ENCODE results near the gene TIMM17A. TPM values are rescaled to one million over a fixed set of nuclear protein-coding genes. Genes with fewer than 3 reads are reported as not detected.
"Not testable (repeated sequence)": the region's sequence is repeated elsewhere in the genome, so short reads cannot be mapped to it uniquely, and the experiment has no call there.

The TIMM17A gene
- total and polyA plus RNA-seq, 2 donors, result 27.2 to 42.0 TPM

DNA sequence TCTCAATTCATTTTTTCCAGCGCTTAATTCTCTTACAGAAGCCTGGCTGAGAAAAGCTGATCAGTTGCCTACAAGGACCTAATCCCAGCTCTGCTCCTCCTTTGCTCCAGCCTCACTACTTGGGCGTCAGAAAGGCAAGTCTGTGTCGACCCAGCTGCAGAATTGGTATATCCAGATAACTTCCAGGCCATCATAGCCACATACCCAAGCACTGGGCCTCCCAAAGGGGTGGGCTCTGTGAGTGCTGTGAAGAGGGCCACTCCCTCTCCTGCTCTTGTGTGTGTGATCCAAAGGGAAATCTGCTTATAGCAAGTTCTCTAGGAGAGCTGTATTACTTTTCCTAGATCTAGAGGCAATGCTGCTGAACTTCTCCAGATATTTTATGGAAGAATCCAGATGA lies 27.0 kb upstream of the TIMM17A start:
- no peak for DNase-seq (ENCODE audit: extremely low spot score)
- no peak overlapping the region for H3K27ac ChIP-seq (ENCODE audit: low read depth)
- no peak overlapping the region for H3K4me3 ChIP-seq (ENCODE audit: low read depth, low read length)
- 70% methylated on average over 3 of the region's 3 CpGs for WGBS
- H3K4me1 ChIP-seq (ENCODE audit: insufficient read depth), result no peaks in the 10 kb centered on the region
- H3K36me3 ChIP-seq (ENCODE audit: insufficient read depth), result no peaks in the 10 kb centered on the region

DNA sequence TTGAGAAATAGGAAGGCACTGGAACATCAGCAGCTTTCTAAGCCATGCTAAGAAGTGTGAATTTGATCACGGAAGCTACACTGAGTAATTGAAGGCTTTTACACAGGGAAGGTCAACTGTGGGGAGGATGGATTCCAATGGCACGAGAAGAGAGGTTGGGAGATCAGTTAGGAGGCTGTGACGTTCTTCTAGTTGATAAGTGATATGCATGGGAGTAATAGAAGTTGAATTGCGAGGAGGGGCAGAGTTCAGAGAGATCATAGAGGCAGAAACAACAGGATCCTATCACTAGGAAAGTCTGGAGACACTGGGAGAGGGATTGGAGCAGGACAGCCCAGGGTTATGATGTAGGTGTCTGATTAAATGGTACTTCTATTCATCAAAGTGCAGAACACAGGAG lies 25.2 kb upstream of the TIMM17A start:
- Histone ChIP-seq H3K27ac (ENCODE audit: low read depth) (no peak overlapping the region), H3K4me1 (ENCODE audit: insufficient read depth) (no peaks in the 10 kb centered on the region), H3K36me3 (ENCODE audit: insufficient read depth) (no peaks in the 10 kb centered on the region), H3K4me3 (ENCODE audit: low read depth, low read length) (no peak overlapping the region)
- 63% methylated on average over 4 of the region's 4 CpGs for WGBS
- no peak for DNase-seq (ENCODE audit: extremely low spot score)

DNA sequence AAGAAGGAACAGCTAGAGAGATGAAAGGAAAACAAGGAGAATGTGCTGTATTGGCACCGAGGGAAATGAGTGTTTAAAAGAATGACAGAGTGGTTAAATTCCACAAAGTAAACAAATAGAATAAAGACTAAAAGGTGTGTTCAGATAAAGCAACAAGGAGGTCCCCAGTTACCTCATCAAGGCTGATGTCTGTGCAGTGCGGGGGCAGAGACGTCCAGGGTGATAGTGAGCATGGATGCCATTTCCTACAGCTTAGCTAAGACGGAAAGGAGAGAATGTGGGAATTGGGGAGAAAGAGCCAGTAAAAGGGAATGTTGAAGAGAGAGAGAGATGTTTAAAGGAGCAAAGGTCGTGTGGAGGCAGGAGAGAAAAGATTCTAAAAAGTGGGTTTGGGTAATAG lies 24.5 kb upstream of the TIMM17A start:
- DNase-seq (ENCODE audit: extremely low spot score), result no peak
- H3K4me1 ChIP-seq (ENCODE audit: insufficient read depth), result no peaks in the 10 kb centered on the region
- WGBS, result 59% methylated on average over 5 of the region's 5 CpGs
- no peaks in the 10 kb centered on the region for H3K36me3 ChIP-seq (ENCODE audit: insufficient read depth)
- no peak overlapping the region for H3K4me3 ChIP-seq (ENCODE audit: low read depth, low read length)
- H3K27ac ChIP-seq (ENCODE audit: low read depth), result no peak overlapping the region

DNA sequence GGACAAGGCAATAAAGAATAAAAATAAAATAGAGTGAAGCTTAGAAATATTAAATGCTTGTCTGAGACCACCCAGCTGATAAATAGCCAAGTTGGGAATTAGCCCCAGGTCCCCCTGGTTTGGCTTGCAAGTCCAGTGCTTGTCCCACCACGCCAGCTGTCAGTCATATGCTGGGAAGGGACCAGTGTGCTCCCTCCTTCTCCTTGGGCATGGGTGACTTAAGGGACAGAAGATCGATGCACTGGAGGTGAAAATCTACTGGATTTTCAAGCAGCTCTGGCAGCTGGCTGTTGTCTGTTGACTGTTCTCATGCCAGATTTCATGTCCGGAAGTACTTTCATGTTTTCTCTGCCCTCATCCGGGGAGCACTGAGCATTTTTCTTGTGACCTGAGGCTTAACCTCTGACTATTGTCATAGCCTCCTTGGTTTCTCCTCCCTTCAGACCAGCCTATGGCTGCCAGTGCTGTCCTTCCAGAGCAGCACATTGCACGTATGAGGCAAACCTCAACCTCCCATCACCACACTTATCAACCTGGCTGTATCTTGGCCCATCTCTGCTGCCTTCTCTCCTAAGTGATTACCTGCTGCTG lies 21.4 kb upstream of the TIMM17A start:
- Histone ChIP-seq H3K4me3 (ENCODE audit: low read depth, low read length) (no peak overlapping the region), H3K4me1 (ENCODE audit: insufficient read depth) (no peaks in the 10 kb centered on the region), H3K27ac (ENCODE audit: low read depth) (no peak overlapping the region), H3K36me3 (ENCODE audit: insufficient read depth) (no peaks in the 10 kb centered on the region)
- no peak for DNase-seq (ENCODE audit: extremely low spot score)
- WGBS, result 25% methylated on average over 5 of the region's 5 CpGs

GRCh38 chr1:201937624-201938213 lies 17.6 kb upstream of the TIMM17A start:
- Histone ChIP-seq H3K36me3 (ENCODE audit: insufficient read depth) (no peaks in the 10 kb centered on the region), H3K4me3 (ENCODE audit: low read depth, low read length) (no peak overlapping the region), H3K27ac (ENCODE audit: low read depth) (no peak overlapping the region), H3K4me1 (ENCODE audit: insufficient read depth) (no peaks in the 10 kb centered on the region)
- no peak for DNase-seq (ENCODE audit: extremely low spot score)
- 29% methylated on average over 5 of the region's 5 CpGs for WGBS

GRCh38 chr1:201938440-201939035 lies 16.8 kb upstream of the TIMM17A start:
- DNase-seq (ENCODE audit: extremely low spot score), result no peak
- H3K4me1 ChIP-seq (ENCODE audit: insufficient read depth), result no peaks in the 10 kb centered on the region

DNA sequence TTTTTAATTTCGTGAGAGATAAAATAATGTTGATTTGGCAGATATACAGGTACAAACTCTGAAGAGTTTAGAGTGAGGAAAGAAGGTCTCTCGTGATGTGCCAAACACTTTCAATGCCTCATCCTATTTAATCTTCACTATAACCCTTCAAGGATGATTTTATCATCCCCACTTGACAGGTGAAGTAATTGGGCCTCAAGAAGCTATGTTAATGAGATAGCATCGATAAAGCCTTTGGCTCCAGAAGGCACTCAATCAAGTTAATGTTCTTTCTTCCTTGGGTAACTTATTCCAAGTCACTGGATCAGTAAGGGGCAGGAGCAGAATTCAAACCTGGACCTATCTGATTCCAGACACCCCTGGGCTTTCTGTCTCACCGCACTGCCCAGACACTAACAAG lies 16.2 kb upstream of the TIMM17A start:
- Histone ChIP-seq H3K4me3 (ENCODE audit: low read depth, low read length) (peak overlapping the region; percentile 3), H3K4me1 (ENCODE audit: insufficient read depth) (no peaks in the 10 kb centered on the region), H3K27ac (ENCODE audit: low read depth) (no peak overlapping the region), H3K36me3 (ENCODE audit: insufficient read depth) (no peaks in the 10 kb centered on the region)
- 29% methylated on average over 4 of the region's 4 CpGs for WGBS
- DNase-seq (ENCODE audit: extremely low spot score), result no peak

More at GRCh38 chr1:201938440-201939035, 16.8 kb upstream of the TIMM17A start:
- WGBS, result 26% methylated on average over 4 of the region's 4 CpGs
- Histone ChIP-seq H3K27ac (ENCODE audit: low read depth) (peak overlapping the region; percentile 62), H3K4me3 (ENCODE audit: low read depth, low read length) (peak overlapping the region; percentile 3), H3K36me3 (ENCODE audit: insufficient read depth) (no peaks in the 10 kb centered on the region)

DNA sequence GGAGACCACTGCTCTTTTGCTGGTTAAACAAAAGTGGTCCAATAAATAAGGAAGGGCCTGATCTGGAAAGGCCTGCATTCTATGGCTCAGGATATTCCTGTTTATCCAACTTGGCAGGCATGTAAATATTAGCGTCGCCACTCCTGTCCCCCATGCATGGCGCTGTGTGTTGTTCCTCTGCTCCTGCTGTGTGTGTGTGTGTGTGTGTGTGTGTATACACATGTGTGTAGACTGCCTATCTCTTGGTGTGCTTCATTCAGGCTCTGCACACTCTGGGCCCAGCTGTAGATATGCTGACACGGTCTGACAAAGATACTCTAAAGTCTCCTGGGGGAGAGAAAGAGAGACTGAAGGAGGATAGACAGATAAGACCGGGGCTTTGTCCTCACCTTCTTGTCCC lies 15.7 kb upstream of the TIMM17A start:
- peak overlapping the region; percentile 72 for H3K27ac ChIP-seq (ENCODE audit: low read depth)
- no peak for DNase-seq (ENCODE audit: extremely low spot score)
- 29% methylated on average over 5 of the region's 5 CpGs for WGBS
- no peaks in the 10 kb centered on the region for H3K4me1 ChIP-seq (ENCODE audit: insufficient read depth)
- H3K4me3 ChIP-seq (ENCODE audit: low read depth, low read length), result no peak overlapping the region
- no peaks in the 10 kb centered on the region for H3K36me3 ChIP-seq (ENCODE audit: insufficient read depth)

DNA sequence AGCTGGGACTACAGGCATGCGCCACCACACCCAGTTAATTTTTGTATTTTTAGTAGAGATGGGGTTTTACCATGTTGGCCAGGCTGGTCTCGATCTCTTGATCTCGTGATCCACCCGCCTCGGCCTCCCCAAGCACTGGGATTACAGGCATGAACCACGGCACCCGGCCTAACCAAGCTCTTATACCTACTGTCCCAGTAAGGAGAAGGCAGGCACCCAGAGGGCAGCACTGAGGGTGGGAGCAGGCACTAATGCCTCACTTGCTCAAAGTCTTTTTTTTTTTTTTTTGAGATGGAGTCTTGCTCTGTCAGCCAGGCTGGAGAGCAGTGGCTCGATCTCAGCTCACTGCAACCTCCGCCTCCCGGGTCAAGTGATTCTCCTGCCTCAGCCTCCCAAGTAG lies 15.0 kb upstream of the TIMM17A start:
- H3K27ac ChIP-seq (ENCODE audit: low read depth); DNase-seq (ENCODE audit: extremely low spot score); H3K4me3 ChIP-seq (ENCODE audit: low read depth, low read length); H3K4me1 ChIP-seq (ENCODE audit: insufficient read depth); H3K36me3 ChIP-seq (ENCODE audit: insufficient read depth): not testable (repeated sequence)
- 69% methylated on average over 10 of the region's 10 CpGs for WGBS

- H3K36me3 ChIP-seq (ENCODE audit: insufficient read depth), result no peaks in the 10 kb centered on the region
- H3K4me1 ChIP-seq (ENCODE audit: insufficient read depth), result no peaks in the 10 kb centered on the region
- peak overlapping the region; percentile 55 for H3K27ac ChIP-seq (ENCODE audit: low read depth)
- 30% methylated on average over 18 of the region's 18 CpGs for WGBS
- no peak for DNase-seq (ENCODE audit: extremely low spot score)
- H3K4me3 ChIP-seq (ENCODE audit: low read depth, low read length), result peak overlapping the region; percentile 33
Measured at GRCh38 chr1:201941420-201942128, 13.7 kb upstream of the TIMM17A start.

DNA sequence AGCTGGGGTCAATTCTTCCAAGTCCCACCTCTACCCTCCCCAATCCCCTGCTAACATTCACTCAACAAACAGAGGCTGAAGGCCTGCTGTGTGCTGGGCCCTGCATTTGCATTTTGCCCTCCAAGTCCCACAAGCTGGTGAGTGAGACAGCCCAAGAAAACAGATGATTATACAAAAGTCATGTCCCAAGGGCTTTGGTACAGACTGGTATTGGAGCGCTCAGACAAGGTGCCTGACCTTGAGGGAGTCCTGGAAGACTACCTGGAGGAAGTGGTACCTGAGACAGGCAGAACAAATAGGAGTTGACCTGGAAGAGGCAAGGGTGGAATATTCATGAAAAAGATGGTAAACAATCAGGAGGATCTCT lies 13.2 kb upstream of the TIMM17A start:
- WGBS, result 57% methylated on average over 1 of the region's 1 CpG
- DNase-seq (ENCODE audit: extremely low spot score), result no peak
- no peaks in the 10 kb centered on the region for H3K4me1 ChIP-seq (ENCODE audit: insufficient read depth)
- H3K36me3 ChIP-seq (ENCODE audit: insufficient read depth), result no peaks in the 10 kb centered on the region
- peak overlapping the region; percentile 55 for H3K27ac ChIP-seq (ENCODE audit: low read depth)
- peak overlapping the region; percentile 33 for H3K4me3 ChIP-seq (ENCODE audit: low read depth, low read length)

DNA sequence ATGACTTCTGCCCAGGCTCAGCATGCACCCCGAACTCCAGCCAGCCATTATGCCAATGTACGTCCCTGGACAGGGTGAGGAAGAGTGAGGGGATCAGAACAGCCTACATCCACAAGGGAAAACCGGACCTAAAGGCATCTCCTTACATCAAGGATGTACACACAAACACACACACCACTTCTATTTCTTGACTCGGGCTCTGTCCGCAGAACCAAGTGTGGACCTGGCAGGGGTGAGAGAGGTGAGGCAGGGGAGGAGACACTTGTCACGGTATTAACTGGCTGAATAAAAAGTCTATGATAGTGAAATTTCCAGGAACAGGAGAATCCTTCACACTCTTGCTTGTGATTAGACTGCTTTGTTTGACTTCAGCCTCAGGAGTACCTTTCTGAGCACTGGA lies 11.3 kb upstream of the TIMM17A start:
- no peak for DNase-seq (ENCODE audit: extremely low spot score)
- 39% methylated on average over 6 of the region's 6 CpGs for WGBS
- Histone ChIP-seq H3K4me1 (ENCODE audit: insufficient read depth) (no peaks in the 10 kb centered on the region), H3K4me3 (ENCODE audit: low read depth, low read length) (peak overlapping the region; percentile 55), H3K36me3 (ENCODE audit: insufficient read depth) (no peaks in the 10 kb centered on the region), H3K27ac (ENCODE audit: low read depth) (peak overlapping the region; percentile 46)

GRCh38 chr1:201944639-201945038 lies 10.7 kb upstream of the TIMM17A start:
- H3K4me1 ChIP-seq (ENCODE audit: insufficient read depth), result no peaks in the 10 kb centered on the region
- no peak for DNase-seq (ENCODE audit: extremely low spot score)
- WGBS, result 24% methylated on average over 3 of the region's 3 CpGs
- H3K27ac ChIP-seq (ENCODE audit: low read depth), result peak overlapping the region; percentile 76
- H3K36me3 ChIP-seq (ENCODE audit: insufficient read depth), result no peaks in the 10 kb centered on the region
- H3K4me3 ChIP-seq (ENCODE audit: low read depth, low read length), result peak overlapping the region; percentile 55

- H3K36me3 ChIP-seq (ENCODE audit: insufficient read depth), result no peaks in the 10 kb centered on the region
- no peaks in the 10 kb centered on the region for H3K4me1 ChIP-seq (ENCODE audit: insufficient read depth)
- H3K4me3 ChIP-seq (ENCODE audit: low read depth, low read length), result peak overlapping the region; percentile 55
- no peak for DNase-seq (ENCODE audit: extremely low spot score)
- 19% methylated on average over 4 of the region's 4 CpGs for WGBS
- peak overlapping the region; percentile 63 for H3K27ac ChIP-seq (ENCODE audit: low read depth)
Measured at GRCh38 chr1:201945157-201945556, 10.1 kb upstream of the TIMM17A start.
